Activated T-cell treated with anti-CD3 and anti-CD28 coated beads, Interleukin-2, amount 50 U/mL, for 72 hours (primary cell): ENCODE results near the gene PTPRU. TPM values are rescaled to one million over a fixed set of nuclear protein-coding genes. Genes with fewer than 3 reads are reported as not detected.

Source experiments
- ATAC-seq, 2 donors: fragments of 150-1000 bp; cut with Tn5 transposase; replicated peaks in 1 of 2; 2 replicates each; pipeline ENCODE4 v1.10.0; 2021; ENCODE audit warnings: moderate library complexity in 2 of 2, mild to moderate bottlenecking in 1 of 2
- DNase-seq, 2 donors: peaks; one replicate each; pipeline ENCODE4 v3.0.0; 2021 to 2022; ENCODE audit warnings: mixed read lengths in 1 of 2
- H3K27ac Mint-ChIP-seq: one replicate; pipeline ENCODE4 v1.8.0; 2022; ENCODE audit warnings: mild to moderate bottlenecking, moderate library complexity, mixed read lengths
- H3K27me3 Mint-ChIP-seq: one replicate; pipeline ENCODE4 v1.8.0; 2022; ENCODE audit warnings: low read depth, mixed read lengths
- H3K36me3 Mint-ChIP-seq, 2 donors: one replicate each; pipeline ENCODE4 v1.8.0; 2022; ENCODE audit warnings: mixed read lengths in 2 of 2, mild to moderate bottlenecking in 1 of 2; ENCODE audit not compliant: insufficient read depth in 2 of 2
- H3K4me1 Mint-ChIP-seq: one replicate; pipeline ENCODE4 v1.8.0; 2022; ENCODE audit warnings: low read depth, mixed read lengths
- H3K4me3 Mint-ChIP-seq, 2 donors: one replicate each; pipeline ENCODE4 v1.8.0; 2022; ENCODE audit warnings: mild to moderate bottlenecking in 2 of 2, mixed read lengths in 2 of 2, moderate library complexity in 2 of 2
- H3K9me3 Mint-ChIP-seq, 2 donors: one replicate each; pipeline ENCODE4 v1.8.0; 2022; ENCODE audit warnings: mixed read lengths in 2 of 2
- total RNA-seq, 2 donors: library from RNA; stranded (reverse); gene quantifications; one replicate each; pipeline ENCODE4 v1.2.3, GENCODE V29; 2022

The PTPRU gene
- total RNA-seq, 2 donors from 2014 or later = 0.17 to 0.83 TPM

DNA sequence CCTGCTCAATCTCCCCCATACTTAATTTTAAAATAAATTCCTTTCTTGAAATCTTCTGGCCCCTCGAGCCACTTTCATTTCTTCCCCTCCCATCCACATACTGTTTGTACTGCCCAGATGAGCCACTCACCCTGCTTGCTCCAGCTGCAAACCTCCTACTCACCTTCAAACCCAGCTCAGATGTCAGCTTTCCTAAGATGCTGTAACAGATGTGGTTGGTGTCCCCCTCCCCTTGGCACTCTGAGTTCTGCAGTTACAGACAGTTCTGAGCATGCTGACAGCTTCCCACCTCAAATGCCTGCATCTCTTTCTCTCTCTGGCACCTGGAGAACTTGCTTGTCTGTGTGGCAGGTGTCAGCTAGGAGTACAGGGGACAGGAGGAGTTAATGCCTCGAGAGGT is 106.7 kb downstream of the PTPRU start:
- Mint-ChIP-seq H3K4me3 (no peak overlapping the region), H3K27ac (no peak overlapping the region), H3K9me3 (no peaks in the 10 kb centered on the region), H3K27me3 (peaks cover 32% of the 10 kb centered on the region), H3K4me1 (no peaks in the 10 kb centered on the region), H3K36me3 (no peaks in the 10 kb centered on the region)
- DNase-seq (no peak), ATAC-seq (no peak)

DNA sequence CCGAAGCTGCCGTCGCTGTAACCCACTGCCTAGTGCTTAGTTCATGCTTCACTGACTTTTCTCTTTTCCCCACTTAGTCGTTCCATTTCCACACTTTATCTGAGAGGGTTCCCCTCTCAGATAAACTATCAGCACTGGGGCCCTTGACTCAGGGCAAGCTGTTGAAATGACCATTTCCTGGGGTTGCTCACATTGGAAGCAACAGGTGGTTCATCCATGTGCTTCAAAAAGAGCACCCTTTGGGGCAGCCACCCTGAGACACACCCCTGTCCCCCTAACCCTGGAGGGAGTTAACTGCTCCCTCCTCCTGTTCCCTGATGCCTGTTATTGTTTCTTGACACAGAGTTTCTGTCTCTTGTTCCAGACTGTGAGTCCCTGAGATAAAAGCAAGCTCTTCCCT is 107.2 kb downstream of the PTPRU start:
- DNase-seq (no peak), ATAC-seq (no peak)
- H3K27me3 Mint-ChIP-seq = peaks cover 32% of the 10 kb centered on the region
- H3K4me3 Mint-ChIP-seq = no peak overlapping the region
- H3K27ac Mint-ChIP-seq = no peak overlapping the region
- H3K36me3 Mint-ChIP-seq = no peaks in the 10 kb centered on the region
- H3K4me1 Mint-ChIP-seq = no peaks in the 10 kb centered on the region
- H3K9me3 Mint-ChIP-seq = no peaks in the 10 kb centered on the region

DNA sequence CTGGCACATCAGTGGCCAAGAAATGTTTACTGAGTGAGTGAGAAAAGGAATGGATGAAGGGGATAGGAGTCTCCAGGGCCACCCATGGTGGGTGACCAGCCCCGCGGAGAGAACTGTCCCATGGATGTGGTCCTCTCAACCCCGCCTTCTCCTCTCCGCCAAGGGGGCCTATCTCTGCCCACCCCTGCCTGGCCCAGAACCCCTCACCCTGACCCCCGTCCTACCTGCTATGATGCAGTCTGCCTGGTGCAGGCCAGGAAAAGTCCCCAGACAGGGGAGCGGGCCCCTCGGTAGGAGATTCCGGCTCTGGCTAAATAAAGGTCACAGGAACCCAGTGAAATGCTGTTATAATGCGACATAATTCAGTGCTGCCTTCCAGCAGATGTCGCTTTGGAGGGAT is 107.6 kb downstream of the PTPRU start:
- H3K27ac Mint-ChIP-seq = no peak overlapping the region
- DNase-seq (no peak), ATAC-seq (no peak)
- H3K27me3 Mint-ChIP-seq = peaks cover 30% of the 10 kb centered on the region
- no peak overlapping the region for H3K4me3 Mint-ChIP-seq
- H3K9me3 Mint-ChIP-seq = no peaks in the 10 kb centered on the region
- no peaks in the 10 kb centered on the region for H3K36me3 Mint-ChIP-seq
- H3K4me1 Mint-ChIP-seq = no peaks in the 10 kb centered on the region

DNA sequence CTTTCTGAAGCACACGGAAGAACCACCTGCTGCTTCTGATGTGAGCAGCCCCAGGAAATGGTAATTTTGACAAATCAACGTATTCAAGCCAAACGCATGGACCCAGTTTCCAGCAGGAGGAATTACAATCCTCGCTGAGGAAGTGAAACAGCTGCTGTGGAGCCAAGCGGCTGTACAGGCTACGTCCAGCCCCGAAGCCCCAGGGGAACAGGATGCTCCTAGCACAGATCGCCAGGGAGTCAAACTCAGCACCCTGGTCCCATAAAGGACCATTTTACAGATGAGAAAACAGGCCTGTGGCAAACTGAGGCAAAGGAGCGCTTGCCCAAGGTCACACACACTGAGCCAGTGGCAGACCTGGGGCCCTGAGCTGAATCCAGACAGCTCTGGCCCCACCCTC is 108.0 kb downstream of the PTPRU start:
- ATAC-seq = no peak
- H3K4me1 Mint-ChIP-seq = no peaks in the 10 kb centered on the region
- no peaks in the 10 kb centered on the region for H3K9me3 Mint-ChIP-seq
- DNase-seq = no peak
- no peak overlapping the region for H3K27ac Mint-ChIP-seq
- H3K4me3 Mint-ChIP-seq = no peak overlapping the region
- peaks cover 26% of the 10 kb centered on the region for H3K27me3 Mint-ChIP-seq
- H3K36me3 Mint-ChIP-seq = no peaks in the 10 kb centered on the region

DNA sequence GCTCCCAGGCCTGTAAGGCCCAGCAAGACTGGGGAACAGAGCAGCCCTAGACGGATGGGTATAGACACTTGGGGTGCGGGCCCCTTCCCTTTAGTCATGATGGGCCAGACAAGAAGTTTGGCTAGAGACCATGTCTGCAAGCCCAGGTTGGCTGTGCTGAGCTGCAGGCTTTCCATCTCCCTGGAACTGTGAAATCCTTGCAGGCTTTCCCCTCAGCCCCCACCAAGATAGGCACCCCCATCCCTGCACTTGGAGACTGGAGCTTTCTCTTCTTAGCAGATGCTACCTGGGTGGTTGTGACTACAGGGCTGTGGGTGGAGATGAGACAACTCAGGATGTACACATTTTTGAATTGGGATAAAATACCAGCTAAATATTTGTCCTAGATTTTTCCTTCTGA is 110.3 kb downstream of the PTPRU start:
- H3K27ac Mint-ChIP-seq = no peak overlapping the region
- H3K27me3 Mint-ChIP-seq = peaks cover 29% of the 10 kb centered on the region
- no peaks in the 10 kb centered on the region for H3K9me3 Mint-ChIP-seq
- no peak for ATAC-seq
- no peaks in the 10 kb centered on the region for H3K36me3 Mint-ChIP-seq
- H3K4me3 Mint-ChIP-seq = no peak overlapping the region
- H3K4me1 Mint-ChIP-seq = no peaks in the 10 kb centered on the region
- no peak for DNase-seq

DNA sequence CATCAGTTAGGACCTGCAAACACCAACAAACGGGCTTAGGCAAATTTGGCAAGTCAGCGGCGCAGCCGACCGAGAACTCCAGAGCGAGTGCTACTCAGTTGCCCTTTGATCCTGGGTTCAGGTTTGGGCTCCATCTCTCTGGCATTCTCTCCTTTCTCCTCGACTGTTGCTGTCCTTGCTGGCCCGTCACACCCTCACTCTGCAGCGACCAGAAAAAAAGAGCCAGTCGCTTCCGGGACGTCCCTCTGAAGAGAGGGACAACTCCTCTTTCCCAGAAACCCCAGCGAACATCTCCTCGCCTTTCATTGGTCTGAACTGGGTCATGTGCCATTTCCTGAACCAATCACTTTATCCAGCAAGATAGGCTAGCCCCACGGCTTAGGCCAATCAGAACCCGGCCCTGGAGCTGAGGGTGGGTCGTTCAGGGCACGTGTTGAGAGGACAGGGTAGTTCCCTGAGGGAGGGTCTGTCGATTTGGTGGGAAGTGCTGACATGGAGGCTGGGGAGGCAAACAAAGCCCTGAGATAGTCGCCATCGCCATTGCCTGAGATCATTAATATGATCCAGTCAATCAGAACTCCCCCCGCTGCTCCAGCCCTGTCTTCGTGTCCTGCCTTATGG is 113.7 kb downstream of the PTPRU start:
- peaks cover 5% of the 10 kb centered on the region for H3K4me1 Mint-ChIP-seq
- no peaks in the 10 kb centered on the region for H3K36me3 Mint-ChIP-seq
- no peak for DNase-seq

DNA sequence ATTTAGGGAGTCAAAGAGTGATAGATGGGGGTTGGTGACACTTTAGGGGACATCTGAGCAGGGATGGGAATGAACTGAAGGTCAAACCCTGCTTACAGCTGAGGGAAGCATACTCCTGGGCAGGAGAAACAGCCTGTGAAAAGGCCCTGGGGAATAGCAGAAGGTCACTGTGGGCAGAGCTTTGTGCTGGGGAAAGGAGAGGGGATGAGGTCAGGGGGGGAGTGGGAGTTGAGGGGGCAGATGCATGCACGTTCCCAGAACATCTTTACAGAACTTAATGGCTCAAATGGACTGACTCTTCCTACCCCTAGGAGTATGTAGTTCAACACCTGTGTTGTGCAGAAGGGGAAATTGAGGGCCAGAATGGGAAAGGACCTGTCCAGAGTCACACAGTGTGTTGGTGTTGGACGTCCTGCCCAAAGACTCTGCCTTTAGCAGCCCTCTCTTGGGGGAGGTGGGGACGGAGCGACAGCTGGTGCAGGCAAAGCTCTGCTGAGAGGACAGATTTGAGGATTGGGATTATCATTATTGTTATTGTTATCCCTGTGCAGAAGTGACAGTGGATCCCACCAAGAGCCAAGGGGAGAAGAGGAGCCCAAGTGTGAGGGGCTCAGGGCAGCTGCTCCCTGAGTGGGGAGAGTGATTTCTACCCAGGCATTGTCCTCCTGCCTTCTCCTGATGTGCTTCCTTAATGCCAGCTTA is 116.5 kb downstream of the PTPRU start:
- H3K4me1 Mint-ChIP-seq = peaks cover 12% of the 10 kb centered on the region
- H3K36me3 Mint-ChIP-seq = no peaks in the 10 kb centered on the region
- H3K4me3 Mint-ChIP-seq = no peak overlapping the region
- peaks cover 9% of the 10 kb centered on the region for H3K27me3 Mint-ChIP-seq
- H3K27ac Mint-ChIP-seq = no peak overlapping the region
- DNase-seq = no peak
- no peaks in the 10 kb centered on the region for H3K9me3 Mint-ChIP-seq
- ATAC-seq = no peak

More for the DNA sequence above, 113.7 kb downstream of the PTPRU start:
- H3K27me3 Mint-ChIP-seq = peaks cover 17% of the 10 kb centered on the region
- no peak overlapping the region for H3K4me3 Mint-ChIP-seq
- no peaks in the 10 kb centered on the region for H3K9me3 Mint-ChIP-seq
- no peak overlapping the region for H3K27ac Mint-ChIP-seq
- ATAC-seq = no peak

DNA sequence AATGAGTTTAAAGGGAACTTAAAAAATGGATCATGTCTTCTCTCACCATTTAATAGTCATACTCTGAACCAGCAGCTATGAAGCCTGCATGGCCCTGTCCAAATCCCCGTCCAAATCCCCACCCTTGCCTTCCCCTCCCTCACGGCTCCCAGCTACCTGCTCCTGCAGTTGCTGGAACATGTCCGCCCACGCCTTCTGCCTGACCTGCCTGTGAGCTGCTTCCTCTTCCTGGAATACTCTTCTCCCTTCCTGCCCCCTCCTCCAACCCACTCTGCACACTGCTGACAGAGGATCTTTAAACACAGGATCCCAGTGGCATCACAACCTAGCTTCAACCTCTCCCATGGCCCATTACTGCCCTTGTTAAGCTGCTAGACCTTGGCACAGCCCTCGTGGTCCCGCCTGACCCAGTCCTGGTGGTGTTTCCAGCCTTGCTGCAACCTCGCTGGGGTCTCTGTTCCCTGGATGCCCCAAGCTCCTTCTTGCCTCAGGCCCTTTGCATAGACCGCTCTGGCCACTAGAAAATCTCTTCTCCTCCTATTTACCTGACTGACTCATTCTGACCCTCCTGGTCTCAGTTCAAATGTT is 118.3 kb downstream of the PTPRU start:
- peaks cover 12% of the 10 kb centered on the region for H3K4me1 Mint-ChIP-seq

DNA sequence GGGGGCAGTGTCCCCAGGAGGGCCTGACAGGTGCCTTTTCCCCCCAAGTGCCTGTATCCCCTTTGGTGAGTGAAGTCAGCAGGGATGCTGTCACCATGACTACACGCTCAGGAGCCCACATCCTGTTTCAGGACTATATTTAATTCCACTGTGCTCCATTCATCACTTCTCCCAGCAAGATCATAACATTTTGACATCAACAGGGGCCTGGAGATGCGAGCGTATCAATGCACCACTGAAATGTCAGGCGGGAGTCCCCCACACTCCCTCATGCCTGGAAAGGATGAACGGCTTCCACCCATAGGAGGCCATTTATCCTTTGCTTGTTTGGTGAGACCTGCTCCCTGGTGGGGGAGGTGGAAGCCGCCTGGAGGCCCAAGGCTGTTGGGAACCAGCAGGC is 119.1 kb downstream of the PTPRU start:
- Mint-ChIP-seq H3K4me3 (no peak overlapping the region), H3K9me3 (no peaks in the 10 kb centered on the region), H3K27ac (no peak overlapping the region), H3K27me3 (peaks cover 15% of the 10 kb centered on the region), H3K36me3 (no peaks in the 10 kb centered on the region), H3K4me1 (peaks cover 12% of the 10 kb centered on the region)
- no peak for ATAC-seq
- no peak for DNase-seq

More for the DNA sequence above, 118.3 kb downstream of the PTPRU start:
- Mint-ChIP-seq H3K27ac (no peak overlapping the region), H3K36me3 (no peaks in the 10 kb centered on the region), H3K27me3 (peaks cover 9% of the 10 kb centered on the region), H3K9me3 (no peaks in the 10 kb centered on the region), H3K4me3 (no peak overlapping the region)
- ATAC-seq (no peak), DNase-seq (no peak)

DNA sequence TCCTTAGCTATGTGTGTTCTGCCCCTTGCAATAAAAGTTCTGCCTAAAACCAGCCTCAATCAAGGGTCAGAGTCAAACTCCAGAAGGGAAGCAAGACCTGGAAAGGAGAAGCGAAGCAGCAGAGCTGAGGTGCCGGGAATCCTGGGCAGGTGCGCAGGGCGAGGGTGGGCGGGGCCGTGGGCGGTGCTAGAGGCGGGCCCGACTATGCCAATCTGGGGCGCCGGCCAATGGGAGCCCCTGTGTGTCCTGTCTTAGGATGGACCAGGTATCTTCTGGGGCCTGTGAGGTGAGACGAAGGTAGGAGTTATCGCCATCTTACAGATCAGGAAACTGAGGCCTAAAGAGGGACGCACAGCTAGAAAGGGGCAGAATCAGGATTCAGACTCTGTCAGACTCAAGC is 120.3 kb downstream of the PTPRU start:
- DNase-seq (no peak), ATAC-seq (no peak)
- no peaks in the 10 kb centered on the region for H3K9me3 Mint-ChIP-seq
- H3K27ac Mint-ChIP-seq = no peak overlapping the region
- H3K4me3 Mint-ChIP-seq = no peak overlapping the region
- no peaks in the 10 kb centered on the region for H3K36me3 Mint-ChIP-seq
- H3K4me1 Mint-ChIP-seq = peaks cover 12% of the 10 kb centered on the region
- peaks cover 11% of the 10 kb centered on the region for H3K27me3 Mint-ChIP-seq

DNA sequence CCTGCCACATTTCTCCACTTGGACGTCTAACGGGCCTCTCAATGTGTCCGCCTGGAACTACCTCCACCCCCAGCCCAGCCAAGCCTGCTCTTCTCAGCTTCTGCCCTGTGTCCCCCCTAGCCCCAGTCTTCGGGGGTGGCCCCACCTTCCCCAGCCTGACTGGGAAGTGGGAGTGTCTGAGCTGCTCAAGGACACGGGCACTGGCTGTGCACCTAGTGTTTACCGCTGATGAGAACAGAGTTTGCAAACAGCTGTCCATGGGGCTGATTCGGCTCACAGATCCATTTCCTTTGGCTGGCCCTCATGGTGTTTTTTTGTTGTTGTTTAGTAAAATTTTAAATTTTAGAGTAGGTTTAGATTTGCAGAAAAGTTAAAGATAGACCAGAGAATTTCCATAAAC is 121.1 kb downstream of the PTPRU start:
- DNase-seq (no peak), ATAC-seq (no peak)
- H3K27me3 Mint-ChIP-seq = peaks cover 7% of the 10 kb centered on the region
- H3K9me3 Mint-ChIP-seq = no peaks in the 10 kb centered on the region
- no peak overlapping the region for H3K4me3 Mint-ChIP-seq
- no peaks in the 10 kb centered on the region for H3K36me3 Mint-ChIP-seq
- H3K4me1 Mint-ChIP-seq = peaks cover 12% of the 10 kb centered on the region
- no peak overlapping the region for H3K27ac Mint-ChIP-seq

DNA sequence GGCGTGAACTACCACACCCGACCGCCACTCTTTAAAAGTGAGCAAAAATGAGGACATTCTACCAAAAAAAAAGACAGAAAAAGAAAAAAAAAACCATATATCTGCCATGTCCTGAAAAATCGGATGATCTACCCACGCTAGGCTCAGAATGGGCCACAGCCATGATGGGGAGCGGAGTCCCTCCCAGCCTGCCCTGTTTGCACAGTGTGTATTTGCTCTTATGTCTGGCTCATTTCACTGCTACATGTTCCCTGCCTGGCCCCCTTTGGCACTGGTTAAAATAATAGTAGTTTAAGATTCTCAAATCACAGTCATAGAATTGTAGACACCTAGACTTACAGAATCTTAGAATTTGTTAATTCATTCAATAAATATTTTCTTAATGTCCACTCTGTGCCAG is 121.9 kb downstream of the PTPRU start:
- Mint-ChIP-seq H3K4me1 (peaks cover 12% of the 10 kb centered on the region), H3K27ac (no peak overlapping the region), H3K27me3 (peaks cover 7% of the 10 kb centered on the region), H3K36me3 (no peaks in the 10 kb centered on the region), H3K4me3 (no peak overlapping the region), H3K9me3 (no peaks in the 10 kb centered on the region)
- DNase-seq = no peak
- no peak for ATAC-seq

DNA sequence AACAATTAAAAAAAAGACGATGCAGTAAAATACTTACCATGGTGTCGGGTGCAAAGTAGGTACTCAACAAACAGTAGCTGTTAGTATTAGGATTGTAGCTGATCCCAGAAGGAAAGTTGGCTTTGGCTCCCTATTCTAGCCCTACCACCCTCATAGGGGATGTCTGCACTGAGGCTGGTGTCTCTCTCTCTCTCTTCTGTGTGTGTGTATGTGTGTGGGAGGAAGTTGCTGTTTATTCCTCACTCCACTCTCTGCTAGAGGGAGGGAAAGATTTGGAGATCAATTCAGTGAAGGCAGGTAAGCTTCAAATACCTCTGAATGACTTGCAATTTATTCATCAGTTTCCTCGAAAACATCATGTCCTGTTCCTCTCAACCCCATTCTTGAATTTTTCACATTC is 124.4 kb downstream of the PTPRU start:
- no peak for ATAC-seq
- H3K27me3 Mint-ChIP-seq = peaks cover 7% of the 10 kb centered on the region

DNA sequence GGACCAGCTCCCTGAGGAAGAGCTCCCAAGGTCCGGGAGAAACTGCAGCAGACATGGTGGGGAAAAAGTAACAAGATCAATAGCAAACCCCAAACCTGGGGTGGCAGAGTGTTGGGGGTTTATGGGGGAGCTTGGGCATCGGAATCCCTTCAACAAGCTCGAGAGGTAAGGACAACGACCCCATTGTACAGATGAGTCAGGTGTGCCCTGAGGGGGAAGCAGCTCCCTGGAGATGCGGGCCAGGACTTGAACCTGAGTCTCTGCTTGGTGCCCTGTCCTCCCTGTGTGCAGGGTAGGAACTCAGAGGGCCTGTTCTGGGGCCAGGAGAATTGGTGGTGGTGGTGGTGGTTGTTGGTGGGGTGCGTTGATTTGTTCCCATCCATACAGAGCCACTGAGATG is 125.4 kb downstream of the PTPRU start:
- Mint-ChIP-seq H3K4me1 (no peaks in the 10 kb centered on the region), H3K4me3 (no peak overlapping the region), H3K9me3 (no peaks in the 10 kb centered on the region), H3K27me3 (peaks cover 7% of the 10 kb centered on the region), H3K27ac (no peak overlapping the region), H3K36me3 (no peaks in the 10 kb centered on the region)
- DNase-seq = no peak
- ATAC-seq = no peak

More for the DNA sequence above, 124.4 kb downstream of the PTPRU start:
- no peak overlapping the region for H3K4me3 Mint-ChIP-seq
- no peak for DNase-seq
- H3K27ac Mint-ChIP-seq = no peak overlapping the region
- H3K36me3 Mint-ChIP-seq = no peaks in the 10 kb centered on the region
- H3K4me1 Mint-ChIP-seq = no peaks in the 10 kb centered on the region
- no peaks in the 10 kb centered on the region for H3K9me3 Mint-ChIP-seq
